GM15510 (cell line): ENCODE results near the gene PIK3CA.

Source experiments
- POLR2A ChIP-seq: IDR thresholded peaks from 3 replicates; pipeline ENCODE4 v1.6.1; 2011; ENCODE audit warnings: borderline replicate concordance; ENCODE audit not compliant: insufficient read length; ENCODE audit errors: extremely low read depth

Gene PIK3CA

DNA sequence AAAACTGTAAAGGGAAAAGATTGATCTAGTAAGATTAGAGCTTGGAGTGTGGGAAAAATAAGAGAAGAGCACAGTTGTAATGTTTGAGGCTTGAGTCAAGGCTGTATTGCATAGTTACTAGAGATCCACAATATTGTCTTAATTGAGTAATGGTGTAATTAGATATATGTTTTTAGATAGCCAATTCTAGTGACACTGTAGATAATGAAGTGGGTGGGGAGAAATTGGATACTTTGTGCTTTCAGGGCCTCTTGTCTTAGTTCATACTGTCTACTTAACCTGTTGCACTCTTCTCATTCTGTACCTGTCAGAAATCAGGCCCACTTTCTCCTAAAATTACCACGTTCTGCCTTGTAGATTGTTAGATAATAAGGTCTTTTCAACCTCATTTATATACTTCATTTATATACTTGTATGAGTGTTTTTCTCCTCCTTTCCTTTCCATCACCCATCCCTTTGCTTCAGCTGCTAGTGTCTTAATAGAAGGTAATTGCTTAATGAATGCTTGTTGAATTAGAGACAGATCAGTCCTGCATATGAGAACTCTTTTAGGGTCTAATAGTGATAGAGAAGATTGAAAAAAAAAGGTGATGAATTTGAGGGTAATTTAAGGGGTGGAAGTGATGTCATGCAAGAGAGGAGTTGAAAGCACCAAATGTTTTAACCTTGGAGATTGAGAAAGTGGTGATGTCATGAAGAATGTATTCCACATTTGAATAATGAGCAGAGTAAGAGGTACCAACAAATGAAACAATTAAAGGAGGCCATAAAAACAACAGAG, 32.0 kb downstream of the PIK3CA start:
- no peak for TF ChIP-seq POLR2A

DNA sequence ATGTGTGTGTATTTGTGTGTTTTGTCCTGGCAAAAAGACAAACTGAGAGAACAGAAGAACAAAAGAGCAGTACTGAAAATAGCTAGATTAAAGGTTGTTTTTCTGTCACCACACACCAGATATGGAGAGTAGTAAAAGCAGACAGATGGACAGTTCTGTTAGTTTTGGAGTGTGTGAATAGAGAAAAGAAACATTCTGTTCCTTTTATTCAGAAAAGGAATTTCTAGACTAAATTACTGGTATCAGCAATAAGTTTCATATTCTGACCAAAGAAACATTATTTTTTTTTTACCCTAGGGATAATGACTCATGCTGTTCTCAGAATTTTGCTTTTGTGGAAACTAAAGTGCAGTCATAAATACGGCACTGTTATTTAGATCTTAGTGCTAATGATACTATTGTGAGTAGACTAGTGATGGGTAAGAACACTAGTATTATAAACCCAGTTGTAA, 32.9 kb downstream of the PIK3CA start:
- TF ChIP-seq POLR2A: no peak

DNA sequence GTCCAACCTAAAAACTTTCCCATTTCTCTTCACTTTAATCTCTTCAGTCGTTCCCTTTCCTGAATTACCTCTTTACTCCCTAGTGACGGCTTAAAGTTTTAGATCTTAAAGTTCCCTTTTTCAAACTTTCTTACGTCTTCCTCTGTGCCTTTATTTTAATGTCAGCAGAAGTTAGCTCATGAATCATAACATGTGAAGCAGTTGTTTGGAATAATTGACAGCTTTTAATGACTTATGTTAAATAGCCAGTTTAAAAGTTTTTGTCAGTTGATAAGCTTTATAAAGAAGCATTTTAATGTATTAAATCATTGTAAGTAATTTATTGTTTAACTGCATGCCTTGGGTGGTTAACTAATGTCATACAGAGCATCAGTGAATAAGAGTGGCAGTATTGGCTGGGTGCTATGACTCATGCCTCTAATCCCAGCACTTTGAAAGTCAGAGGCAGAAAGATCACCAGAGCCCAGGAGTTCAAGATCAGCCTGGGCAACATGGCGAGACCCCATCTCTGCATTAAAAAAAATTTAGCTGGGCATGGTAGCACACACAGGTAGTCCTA, 33.9 kb downstream of the PIK3CA start:
- TF ChIP-seq POLR2A: no peak

DNA sequence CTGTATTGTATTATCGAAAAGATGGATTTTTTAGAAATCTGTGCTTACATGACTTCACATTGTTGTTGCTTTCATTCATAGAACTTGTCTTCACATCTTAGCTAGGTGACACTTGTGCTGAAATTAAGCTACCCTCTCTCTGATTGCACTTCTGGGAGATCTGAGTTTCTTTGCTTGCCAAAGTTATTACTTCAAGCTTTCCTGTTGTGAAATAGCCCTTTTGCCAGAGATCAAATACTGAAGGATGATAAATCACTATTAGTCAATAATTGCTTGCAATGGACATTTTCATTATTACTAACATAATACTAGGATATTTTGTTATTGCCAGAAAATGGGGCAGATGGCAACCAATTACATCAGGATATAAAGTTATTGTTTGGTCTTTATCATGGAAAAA, 34.7 kb downstream of the PIK3CA start:
- TF ChIP-seq POLR2A: no peak

DNA sequence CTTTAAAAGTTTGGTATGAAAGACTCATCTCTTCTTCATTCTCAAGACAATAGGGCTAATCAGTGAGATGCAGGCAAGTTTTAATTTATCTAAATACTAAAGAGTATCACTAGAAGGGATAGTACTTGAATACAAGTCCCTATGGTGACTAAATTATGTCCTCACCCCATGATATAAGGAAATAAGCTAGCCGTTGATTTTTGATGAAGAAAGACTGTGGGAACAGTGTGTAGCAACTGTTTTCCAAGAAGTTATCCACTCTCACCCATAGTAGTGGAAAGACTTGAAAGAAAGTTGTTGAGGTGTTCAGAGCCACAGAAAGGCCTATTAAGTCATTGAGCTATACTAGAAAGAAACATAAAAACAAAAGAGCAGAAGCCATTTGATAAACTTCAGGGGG, 36.7 kb downstream of the PIK3CA start:
- no peak for TF ChIP-seq POLR2A

DNA sequence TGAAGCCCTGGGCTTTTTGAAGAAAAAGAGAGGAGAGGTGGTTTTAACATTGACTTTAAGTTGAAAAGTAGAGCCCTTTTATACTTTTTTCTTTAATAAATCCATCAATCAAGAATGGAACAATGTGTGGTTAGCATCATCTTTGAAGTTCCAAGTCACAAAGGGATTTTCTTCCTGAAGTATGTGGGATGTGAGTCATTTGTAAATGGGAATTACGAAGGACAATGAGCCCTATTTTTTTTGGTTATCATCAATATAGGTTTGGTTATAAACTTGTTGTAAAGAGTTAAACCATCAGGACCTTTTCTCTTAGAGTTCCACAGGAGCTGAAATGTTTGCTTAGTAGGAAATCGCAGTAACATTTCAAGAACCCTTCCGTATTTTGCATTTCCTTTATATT, 38.3 kb downstream of the PIK3CA start:
- no peak for TF ChIP-seq POLR2A

DNA sequence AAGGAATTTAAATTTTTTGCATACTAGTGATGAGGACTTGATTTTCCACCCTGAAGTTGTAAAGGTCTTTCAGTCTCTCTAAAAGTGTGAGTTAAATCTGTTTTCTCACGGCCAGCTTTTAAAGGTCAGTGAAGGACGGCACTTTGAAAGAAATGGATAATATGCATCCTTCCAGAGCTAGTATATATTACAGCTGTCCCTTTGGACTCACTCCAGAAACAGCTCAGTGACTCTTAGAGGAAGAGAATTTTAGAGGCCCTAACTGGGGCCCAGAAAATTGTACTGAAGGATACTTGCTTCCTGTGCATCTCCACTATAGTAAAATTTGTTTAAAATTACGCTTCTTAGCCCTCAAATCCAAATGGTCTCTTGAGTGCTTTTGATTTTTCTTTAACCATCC, 41.6 kb downstream of the PIK3CA start:
- no peak for TF ChIP-seq POLR2A

DNA sequence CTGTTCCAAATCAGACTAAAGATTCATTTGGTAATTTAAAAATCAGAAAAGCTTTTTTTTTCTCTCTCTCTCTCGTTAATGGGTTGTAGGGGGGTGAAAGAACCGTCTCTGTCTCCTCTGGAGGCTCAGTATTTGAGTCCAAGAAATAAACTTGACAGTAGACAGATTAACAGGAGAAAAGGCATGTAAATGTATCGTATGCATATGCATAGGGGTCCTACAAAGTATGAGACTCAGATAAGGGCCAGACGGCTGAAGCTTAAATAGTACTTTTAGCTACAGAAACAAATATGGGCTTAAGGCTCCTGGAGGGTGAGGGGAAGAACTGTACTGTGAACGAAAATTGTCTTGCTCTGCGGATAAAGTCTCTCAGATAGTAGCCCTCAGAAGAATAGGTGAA, 42.4 kb downstream of the PIK3CA start:
- TF ChIP-seq POLR2A: no peak

DNA sequence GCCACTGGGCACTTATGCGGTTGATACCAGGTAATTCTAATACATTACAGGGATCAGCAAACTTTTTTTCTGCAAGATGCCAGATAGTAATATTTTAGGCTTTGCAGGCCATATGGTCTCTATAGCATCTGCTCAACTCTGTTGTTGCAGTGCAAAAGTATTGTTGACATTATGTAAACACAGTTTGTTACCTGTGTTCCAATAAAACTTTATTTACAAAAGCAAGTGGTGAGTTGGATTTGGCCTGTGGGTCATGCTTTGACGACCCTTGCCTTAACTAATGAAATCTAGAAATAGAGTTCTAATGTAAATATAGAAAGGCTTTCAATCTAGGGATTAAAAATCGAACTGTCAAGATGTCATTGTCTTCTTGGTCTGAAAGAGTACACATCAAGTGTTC, 44.4 kb downstream of the PIK3CA start:
- no peak for TF ChIP-seq POLR2A

DNA sequence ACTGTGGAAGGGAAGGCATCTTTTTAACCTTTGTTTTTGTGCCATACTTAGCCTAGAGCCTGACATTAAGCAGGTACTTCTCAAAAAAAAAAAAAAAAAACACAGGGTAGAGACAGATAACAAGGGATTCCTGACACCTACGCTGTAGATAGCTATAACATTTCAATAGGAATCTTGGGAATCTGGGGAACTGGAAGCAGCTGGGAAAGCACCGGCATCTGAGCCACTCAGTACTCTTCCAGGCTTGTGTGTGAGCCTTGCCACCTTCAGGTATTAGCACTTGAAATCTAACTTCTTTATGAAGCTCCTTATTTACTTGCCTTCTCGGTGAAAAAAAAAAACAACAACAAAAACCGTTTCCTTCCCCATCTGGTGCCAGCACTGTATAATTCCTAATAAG, 46.8 kb downstream of the PIK3CA start:
- no peak for TF ChIP-seq POLR2A

DNA sequence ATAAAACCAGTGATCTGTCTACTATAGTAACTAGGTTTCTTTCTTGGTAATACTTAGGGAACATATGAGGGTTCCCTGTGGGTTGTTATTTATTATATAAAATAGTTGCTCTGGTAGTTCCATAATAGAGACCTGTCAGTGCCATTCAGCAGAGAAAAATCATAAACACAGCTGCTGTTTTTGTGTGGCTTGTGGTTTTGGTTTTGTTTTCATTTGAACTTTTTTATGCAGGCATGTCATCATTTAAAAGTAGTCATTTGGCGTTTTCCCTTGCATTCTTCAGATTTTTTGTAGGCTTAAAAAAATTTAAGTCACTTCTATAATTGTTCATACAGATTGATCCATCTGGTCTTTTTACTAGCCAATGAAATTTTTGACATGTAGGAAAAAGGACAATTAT, 47.9 kb downstream of the PIK3CA start:
- no peak for TF ChIP-seq POLR2A

DNA sequence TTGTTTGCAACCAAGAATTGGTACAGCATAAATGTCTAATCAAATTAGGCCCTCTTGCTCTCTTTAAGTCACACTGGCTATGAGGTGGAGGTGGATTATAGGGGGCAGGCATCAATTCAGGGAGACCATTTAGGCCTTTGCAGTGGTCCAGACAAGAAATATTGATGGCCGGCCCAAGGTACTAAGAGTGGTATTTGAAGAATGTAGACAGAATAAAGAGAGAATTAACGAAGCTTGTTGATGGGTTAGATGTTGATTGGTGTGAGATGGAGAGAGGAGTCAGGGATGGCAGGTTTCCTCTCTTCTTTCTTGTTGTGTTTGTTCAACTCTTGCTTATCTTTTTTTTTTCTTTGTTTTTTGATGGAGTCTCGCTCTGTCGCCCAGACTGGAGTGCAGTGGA, 48.5 kb downstream of the PIK3CA start:
- no peak for TF ChIP-seq POLR2A

DNA sequence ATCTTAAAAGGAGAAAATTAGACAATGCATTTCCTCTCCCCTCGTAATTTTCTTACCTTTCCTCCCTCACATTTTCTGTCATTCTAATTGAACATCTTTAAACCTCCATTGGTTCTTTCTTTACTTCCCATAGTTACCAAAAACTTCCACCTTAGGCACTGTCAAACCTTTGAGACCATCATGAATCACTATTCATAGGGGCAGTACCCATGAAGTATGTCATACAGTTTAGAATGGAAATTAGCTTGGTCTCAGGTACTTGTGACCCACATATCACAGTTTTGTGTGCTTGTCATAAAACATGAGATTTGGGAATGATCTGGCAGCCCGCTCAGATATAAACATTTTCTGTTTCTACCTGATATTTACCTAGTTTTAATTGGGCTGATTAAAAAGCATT, 52.6 kb downstream of the PIK3CA start:
- TF ChIP-seq POLR2A: no peak

DNA sequence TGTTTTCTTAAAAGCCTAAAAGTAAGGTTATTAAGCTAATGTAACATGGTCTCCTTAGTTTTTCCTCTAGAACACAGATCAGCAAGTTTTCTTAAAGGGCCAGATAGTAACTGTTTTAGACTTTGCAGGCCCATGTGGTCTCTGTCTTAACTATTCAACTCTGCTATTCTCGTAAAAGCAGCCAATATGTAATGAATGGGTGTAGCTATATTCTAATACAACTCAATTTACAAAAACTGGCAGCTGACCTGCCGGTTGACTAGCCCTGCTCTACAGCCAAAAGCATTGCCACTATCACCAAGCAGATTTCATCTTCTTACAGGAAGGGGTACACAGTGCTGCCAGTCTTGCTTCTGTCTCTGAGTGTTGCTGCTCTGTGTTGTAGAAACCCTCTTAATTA, 75.4 kb downstream of the PIK3CA start:
- TF ChIP-seq POLR2A: no peak

DNA sequence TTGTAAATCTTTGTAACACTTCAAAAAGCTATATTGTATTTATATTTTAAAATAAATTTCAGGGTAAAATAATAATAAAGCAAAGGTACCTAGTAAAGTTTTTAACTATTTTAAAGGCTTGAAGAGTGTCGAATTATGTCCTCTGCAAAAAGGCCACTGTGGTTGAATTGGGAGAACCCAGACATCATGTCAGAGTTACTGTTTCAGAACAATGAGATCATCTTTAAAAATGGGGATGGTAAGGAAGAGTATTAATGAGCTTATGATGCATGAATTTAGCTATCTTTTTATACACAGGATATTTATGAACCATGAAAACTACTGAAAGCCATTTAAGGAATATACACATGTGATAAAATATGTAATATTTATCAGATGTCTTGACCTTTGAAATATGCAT, 76.4 kb downstream of the PIK3CA start:
- TF ChIP-seq POLR2A: no peak

DNA sequence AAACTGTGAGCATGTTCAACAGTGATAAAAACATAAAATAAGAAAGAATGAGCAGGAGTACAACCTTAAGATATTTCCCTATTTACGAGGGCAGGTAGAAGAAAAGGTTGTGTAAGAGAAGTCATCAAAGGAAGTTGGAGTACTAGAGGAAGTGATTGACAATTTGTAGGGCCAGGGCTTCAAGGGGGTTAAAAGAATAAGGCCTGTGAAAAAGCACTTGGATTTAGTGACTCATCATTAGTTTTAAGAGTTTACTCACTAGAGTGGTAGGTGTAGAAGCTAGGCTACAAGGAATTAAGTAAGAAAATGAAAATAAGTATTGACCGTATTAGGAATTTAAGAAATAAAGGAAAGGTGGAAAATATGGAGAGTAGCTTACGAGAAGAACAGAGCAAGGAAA, 79.2 kb downstream of the PIK3CA start:
- TF ChIP-seq POLR2A: no peak
